SK-N-SH (cell line): ENCODE results near the gene REC8.

Experiments
- EZH2phosphoT487 ChIP-seq: fragments of 200-600 bp; sonication (generic); IDR thresholded peaks from 2 replicates; pipeline ENCODE4 v1.6.1; 2017; ENCODE audit warnings: low read depth, mixed run types, mild to moderate bottlenecking, antibody characterized with exemption, moderate library complexity, borderline replicate concordance
- MXI1 ChIP-seq: IDR thresholded peaks from 2 replicates; pipeline ENCODE4 v1.6.1; 2012; ENCODE audit warnings: mild to moderate bottlenecking, low read depth, low read length, improper control_type of control experiment
- USF2 ChIP-seq: fragments of 150-350 bp; IDR thresholded peaks from 2 replicates; pipeline ENCODE4 v1.6.1; 2017; ENCODE audit warnings: antibody characterized with exemption, low read length, low read depth, borderline replicate concordance
- TF ChIP-seq, protein P1 (sequence below): fragments of 200-600 bp; sonication (generic); IDR thresholded peaks from 2 replicates; pipeline ENCODE4 v1.6.1; 2017; ENCODE audit warnings: antibody characterized with exemption, mild to moderate bottlenecking, moderate library complexity

- TF ChIP-seq, protein P1, sequence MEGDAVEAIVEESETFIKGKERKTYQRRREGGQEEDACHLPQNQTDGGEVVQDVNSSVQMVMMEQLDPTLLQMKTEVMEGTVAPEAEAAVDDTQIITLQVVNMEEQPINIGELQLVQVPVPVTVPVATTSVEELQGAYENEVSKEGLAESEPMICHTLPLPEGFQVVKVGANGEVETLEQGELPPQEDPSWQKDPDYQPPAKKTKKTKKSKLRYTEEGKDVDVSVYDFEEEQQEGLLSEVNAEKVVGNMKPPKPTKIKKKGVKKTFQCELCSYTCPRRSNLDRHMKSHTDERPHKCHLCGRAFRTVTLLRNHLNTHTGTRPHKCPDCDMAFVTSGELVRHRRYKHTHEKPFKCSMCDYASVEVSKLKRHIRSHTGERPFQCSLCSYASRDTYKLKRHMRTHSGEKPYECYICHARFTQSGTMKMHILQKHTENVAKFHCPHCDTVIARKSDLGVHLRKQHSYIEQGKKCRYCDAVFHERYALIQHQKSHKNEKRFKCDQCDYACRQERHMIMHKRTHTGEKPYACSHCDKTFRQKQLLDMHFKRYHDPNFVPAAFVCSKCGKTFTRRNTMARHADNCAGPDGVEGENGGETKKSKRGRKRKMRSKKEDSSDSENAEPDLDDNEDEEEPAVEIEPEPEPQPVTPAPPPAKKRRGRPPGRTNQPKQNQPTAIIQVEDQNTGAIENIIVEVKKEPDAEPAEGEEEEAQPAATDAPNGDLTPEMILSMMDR = no peak
- TF ChIP-seq MXI1 = no peak
- no peak for TF ChIP-seq EZH2phosphoT487
- TF ChIP-seq USF2 = no peak
Measured at GRCh38 chr14:24143511-24143910, 28.4 kb upstream of the REC8 start.
